Mononuclear cell (primary cell): ENCODE measurements around the gene DECR2. TPM values are rescaled to one million over a fixed set of nuclear protein-coding genes. Genes with fewer than 3 reads are reported as not detected.
"Not testable (repeated sequence)": the region's sequence is repeated elsewhere in the genome, so short reads cannot be mapped to it uniquely, and the experiment has no call there.

ENCODE experiments used
- H3K27me3 ChIP-seq: 2 replicates; pipeline ENCODE4 v1.6.0; 2011; ENCODE audit warnings: low read length, control low read depth; ENCODE audit not compliant: insufficient read depth
- H3K4me1 ChIP-seq: 2 replicates; pipeline ENCODE4 v1.5.1; 2011; ENCODE audit warnings: mild to moderate bottlenecking, low read length, control low read depth; ENCODE audit not compliant: insufficient read depth
- H3K4me3 ChIP-seq: 2 replicates; pipeline ENCODE4 v1.5.1; 2011; ENCODE audit warnings: mild to moderate bottlenecking, low read length, moderate library complexity
- H3K9me3 ChIP-seq: 2 replicates; pipeline ENCODE4 v1.5.1; 2011; ENCODE audit warnings: low read depth, mild to moderate bottlenecking, control low read depth, low read length
- total RNA-seq: library from RNA; depleted of rRNA; stranded (reverse); fragments of >200 nt; gene quantifications from one replicate; pipeline ENCODE4 v1.2.3, GENCODE V29; 2012

The DECR2 gene
- total RNA-seq, 1 donor, result 2.9 TPM

- H3K4me1 ChIP-seq, result peaks cover 41% of the 10 kb centered on the region
- H3K9me3 ChIP-seq, result no peaks in the 10 kb centered on the region
- H3K27me3 ChIP-seq, result no peaks in the 10 kb centered on the region
- H3K4me3 ChIP-seq, result peak overlapping the region; percentile 55
Observed at GRCh38 chr16:381012-381788, 20.5 kb upstream of the DECR2 start.

GRCh38 chr16:381789-382717 lies 19.6 kb upstream of the DECR2 start, which contains the start of gene PGAP6:
Gene PGAP6 (minus strand): TSS chr16:381978. CDS start chr16:381821, 157 bp downstream.
- Histone ChIP-seq H3K4me1 (peaks cover 41% of the 10 kb centered on the region), H3K9me3 (no peaks in the 10 kb centered on the region), H3K27me3 (no peaks in the 10 kb centered on the region), H3K4me3 (peak within 1 kb of the TSS; percentile 71)

- Histone ChIP-seq H3K9me3 (no peaks in the 10 kb centered on the region), H3K4me1 (peaks cover 41% of the 10 kb centered on the region), H3K27me3 (no peaks in the 10 kb centered on the region), H3K4me3 (peak overlapping the region; percentile 71)
Observed at GRCh38 chr16:383326-384051, 18.2 kb upstream of the DECR2 start.

- Histone ChIP-seq H3K4me1 (peaks cover 24% of the 10 kb centered on the region), H3K27me3 (no peaks in the 10 kb centered on the region), H3K4me3 (no peak overlapping the region), H3K9me3 (no peaks in the 10 kb centered on the region)
Observed at GRCh38 chr16:386641-387156, 15.0 kb upstream of the DECR2 start.

GRCh38 chr16:387761-388666 lies 13.7 kb upstream of the DECR2 start:
- not testable (repeated sequence) for H3K4me3 ChIP-seq, H3K27me3 ChIP-seq, H3K9me3 ChIP-seq
- peaks cover 26% of the 10 kb centered on the region for H3K4me1 ChIP-seq

GRCh38 chr16:389352-389751 lies 12.3 kb upstream of the DECR2 start:
- peaks cover 16% of the 10 kb centered on the region for H3K4me1 ChIP-seq
- H3K27me3 ChIP-seq, result no peaks in the 10 kb centered on the region
- H3K9me3 ChIP-seq, result no peaks in the 10 kb centered on the region
- H3K4me3 ChIP-seq, result no peak overlapping the region

GRCh38 chr16:391885-392335 lies 9.8 kb upstream of the DECR2 start:
- H3K4me1 ChIP-seq, result peaks cover 21% of the 10 kb centered on the region
- H3K9me3 ChIP-seq, result no peaks in the 10 kb centered on the region
- H3K4me3 ChIP-seq, result no peak overlapping the region
- no peaks in the 10 kb centered on the region for H3K27me3 ChIP-seq

- no peaks in the 10 kb centered on the region for H3K27me3 ChIP-seq
- H3K4me1 ChIP-seq, result peaks cover 21% of the 10 kb centered on the region
- H3K9me3 ChIP-seq, result no peaks in the 10 kb centered on the region
- no peak overlapping the region for H3K4me3 ChIP-seq
Observed at GRCh38 chr16:392450-393030, 9.1 kb upstream of the DECR2 start.

GRCh38 chr16:396199-396598 lies 5.5 kb upstream of the DECR2 start:
- Histone ChIP-seq H3K4me1 (peaks cover 36% of the 10 kb centered on the region), H3K4me3 (no peak overlapping the region), H3K27me3 (no peaks in the 10 kb centered on the region), H3K9me3 (no peaks in the 10 kb centered on the region)

- Histone ChIP-seq H3K9me3 (no peaks in the 10 kb centered on the region), H3K4me1 (peaks cover 36% of the 10 kb centered on the region), H3K4me3 (peak overlapping the region; percentile 22), H3K27me3 (no peaks in the 10 kb centered on the region)
Observed at GRCh38 chr16:396605-397004, 5.1 kb upstream of the DECR2 start.

GRCh38 chr16:397135-397661 lies 4.5 kb upstream of the DECR2 start, which contains the start of gene NME4:
Gene NME4 (plus strand): TSS chr16:397199. CDS start chr16:397223, 24 bp downstream.
- Histone ChIP-seq H3K27me3 (no peaks in the 10 kb centered on the region), H3K4me3 (peak within 1 kb of the TSS; percentile 38), H3K4me1 (peaks cover 38% of the 10 kb centered on the region), H3K9me3 (no peaks in the 10 kb centered on the region)

- no peaks in the 10 kb centered on the region for H3K9me3 ChIP-seq
Observed at GRCh38 chr16:397736-398332, 3.9 kb upstream of the DECR2 start.

More at GRCh38 chr16:397736-398332, 3.9 kb upstream of the DECR2 start:
- H3K4me1 ChIP-seq, result peaks cover 34% of the 10 kb centered on the region
- H3K27me3 ChIP-seq, result no peaks in the 10 kb centered on the region
- H3K4me3 ChIP-seq, result no peak overlapping the region
